GM12875 (cell line): ENCODE results near the gene FMO4.

Experiments
- H3K4me3 ChIP-seq: one replicate; pipeline ENCODE4 v1.5.1; 2011; ENCODE audit warnings: low read depth, low read length, control low read depth
- TF ChIP-seq, protein P1 (sequence below): IDR thresholded peaks from 2 replicates; pipeline ENCODE4 v1.5.1; 2011; ENCODE audit warnings: low read depth, mild to moderate bottlenecking, control low read depth, inconsistent platforms, low read length, moderate library complexity, borderline replicate concordance; ENCODE audit not compliant: insufficient read depth

FMO4 gene, protein sequence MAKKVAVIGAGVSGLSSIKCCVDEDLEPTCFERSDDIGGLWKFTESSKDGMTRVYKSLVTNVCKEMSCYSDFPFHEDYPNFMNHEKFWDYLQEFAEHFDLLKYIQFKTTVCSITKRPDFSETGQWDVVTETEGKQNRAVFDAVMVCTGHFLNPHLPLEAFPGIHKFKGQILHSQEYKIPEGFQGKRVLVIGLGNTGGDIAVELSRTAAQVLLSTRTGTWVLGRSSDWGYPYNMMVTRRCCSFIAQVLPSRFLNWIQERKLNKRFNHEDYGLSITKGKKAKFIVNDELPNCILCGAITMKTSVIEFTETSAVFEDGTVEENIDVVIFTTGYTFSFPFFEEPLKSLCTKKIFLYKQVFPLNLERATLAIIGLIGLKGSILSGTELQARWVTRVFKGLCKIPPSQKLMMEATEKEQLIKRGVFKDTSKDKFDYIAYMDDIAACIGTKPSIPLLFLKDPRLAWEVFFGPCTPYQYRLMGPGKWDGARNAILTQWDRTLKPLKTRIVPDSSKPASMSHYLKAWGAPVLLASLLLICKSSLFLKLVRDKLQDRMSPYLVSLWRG

DNA sequence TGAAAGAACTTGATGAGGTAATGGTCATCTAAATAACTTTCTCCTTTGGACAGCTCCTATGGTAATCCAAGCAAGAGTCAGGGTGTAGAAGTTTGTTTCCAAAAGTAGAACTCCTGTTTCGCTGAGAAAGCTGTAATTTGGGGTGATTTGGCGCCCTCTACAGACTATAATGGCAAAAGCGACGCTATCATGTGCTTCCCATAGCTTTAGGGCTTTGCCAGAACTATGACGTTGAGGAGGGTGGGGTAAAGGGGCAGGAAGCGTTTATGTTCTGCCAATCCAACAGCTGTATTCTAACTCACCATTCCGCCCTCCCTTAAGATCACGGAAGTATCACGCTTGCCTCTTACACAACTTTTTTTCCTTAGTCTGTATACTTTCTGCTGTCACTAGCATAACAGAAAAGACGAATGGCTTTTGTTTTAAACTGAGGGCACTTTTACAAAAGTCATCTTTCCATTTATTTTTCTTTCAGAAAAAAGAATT lies at the start of gene FMO4:
Gene FMO4 (plus strand): TSS at position 349 of the 486 bp plus-strand sequence. CDS start 5,643 bp downstream, outside the sequence.
- TF ChIP-seq, protein P1, sequence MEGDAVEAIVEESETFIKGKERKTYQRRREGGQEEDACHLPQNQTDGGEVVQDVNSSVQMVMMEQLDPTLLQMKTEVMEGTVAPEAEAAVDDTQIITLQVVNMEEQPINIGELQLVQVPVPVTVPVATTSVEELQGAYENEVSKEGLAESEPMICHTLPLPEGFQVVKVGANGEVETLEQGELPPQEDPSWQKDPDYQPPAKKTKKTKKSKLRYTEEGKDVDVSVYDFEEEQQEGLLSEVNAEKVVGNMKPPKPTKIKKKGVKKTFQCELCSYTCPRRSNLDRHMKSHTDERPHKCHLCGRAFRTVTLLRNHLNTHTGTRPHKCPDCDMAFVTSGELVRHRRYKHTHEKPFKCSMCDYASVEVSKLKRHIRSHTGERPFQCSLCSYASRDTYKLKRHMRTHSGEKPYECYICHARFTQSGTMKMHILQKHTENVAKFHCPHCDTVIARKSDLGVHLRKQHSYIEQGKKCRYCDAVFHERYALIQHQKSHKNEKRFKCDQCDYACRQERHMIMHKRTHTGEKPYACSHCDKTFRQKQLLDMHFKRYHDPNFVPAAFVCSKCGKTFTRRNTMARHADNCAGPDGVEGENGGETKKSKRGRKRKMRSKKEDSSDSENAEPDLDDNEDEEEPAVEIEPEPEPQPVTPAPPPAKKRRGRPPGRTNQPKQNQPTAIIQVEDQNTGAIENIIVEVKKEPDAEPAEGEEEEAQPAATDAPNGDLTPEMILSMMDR = peak; percentile 60; the same call in 1 of the 2 replicates
- H3K4me3 ChIP-seq = peak within 1 kb of the TSS; percentile 12

DNA sequence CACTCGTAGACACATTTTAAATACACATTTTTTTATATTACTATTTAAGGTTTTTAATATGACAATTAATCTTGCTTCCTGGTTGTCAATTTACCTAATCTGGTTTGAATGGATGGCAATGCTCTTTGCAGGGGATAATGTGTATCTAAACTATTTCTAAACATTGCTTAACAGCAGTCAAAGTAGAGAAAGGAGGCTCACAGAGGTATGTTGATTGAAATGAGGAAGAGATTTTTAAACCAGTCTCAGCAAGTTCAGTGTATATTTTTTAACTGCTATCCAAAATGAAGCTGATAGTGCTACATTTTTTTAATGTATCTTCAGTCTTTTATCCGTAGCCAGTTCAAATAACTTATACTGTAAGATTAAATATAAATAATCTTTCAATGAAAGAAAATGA lies 48.3 kb upstream of the FMO4 start:
- TF ChIP-seq, protein P1 = no peak
- H3K4me3 ChIP-seq = no peak overlapping the region

DNA sequence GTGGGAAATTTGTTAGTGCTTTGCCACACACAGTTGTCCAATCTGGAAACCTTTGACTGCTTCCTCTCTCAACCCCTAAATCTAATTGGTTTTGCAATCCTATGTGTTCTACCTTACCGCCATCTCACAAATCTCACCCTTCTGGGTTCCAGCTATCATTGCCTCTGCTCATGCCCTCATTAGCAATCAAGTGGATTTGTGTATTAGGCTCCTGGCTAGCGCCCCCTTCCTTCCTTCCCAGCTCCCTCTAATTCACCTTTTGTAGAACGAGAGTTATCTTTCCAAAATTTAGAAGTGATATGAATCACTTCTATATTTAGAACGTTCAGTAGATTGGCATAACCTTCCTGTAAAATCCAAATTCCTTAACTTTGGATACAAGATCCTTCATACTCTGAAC lies 47.1 kb upstream of the FMO4 start:
- TF ChIP-seq, protein P1 = no peak
- no peak overlapping the region for H3K4me3 ChIP-seq

DNA sequence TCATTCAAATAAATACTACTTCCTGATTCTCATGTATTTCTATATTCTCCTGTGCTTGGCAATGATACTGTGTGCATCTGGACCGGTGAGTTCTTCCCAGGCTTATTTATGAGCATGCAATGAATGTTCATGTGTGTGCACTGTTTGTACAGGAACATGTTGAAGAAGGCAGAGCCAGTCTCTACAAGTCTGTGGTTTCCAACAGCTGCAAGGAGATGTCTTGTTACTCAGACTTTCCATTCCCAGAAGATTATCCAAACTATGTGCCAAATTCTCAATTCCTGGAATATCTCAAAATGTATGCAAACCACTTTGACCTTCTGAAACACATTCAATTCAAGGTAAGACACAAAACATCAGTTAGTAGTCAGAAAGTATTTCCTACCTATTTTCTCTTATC lies 46.6 kb upstream of the FMO4 start:
- TF ChIP-seq, protein P1 = no peak
- no peak overlapping the region for H3K4me3 ChIP-seq

DNA sequence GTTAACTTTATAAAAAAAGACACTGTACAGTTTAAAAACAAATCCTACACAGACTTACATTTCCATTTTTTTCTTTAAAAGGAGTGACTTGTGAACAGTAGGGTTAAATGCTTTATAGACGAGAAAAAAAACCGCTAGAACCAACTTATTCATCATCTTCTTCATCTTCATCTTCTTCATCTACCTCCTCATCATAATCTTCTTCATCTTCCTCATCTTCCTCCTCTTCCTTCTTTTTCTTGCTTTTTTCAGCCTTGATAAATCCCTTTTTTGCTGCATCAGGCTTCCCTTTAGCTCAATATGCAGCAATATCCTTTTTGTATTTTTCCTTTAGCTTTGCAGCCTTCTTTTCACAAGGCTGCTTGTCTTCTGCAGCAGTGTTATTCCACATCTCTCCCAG lies 43.2 kb upstream of the FMO4 start:
- TF ChIP-seq, protein P1 = no peak
- H3K4me3 ChIP-seq = no peak overlapping the region

DNA sequence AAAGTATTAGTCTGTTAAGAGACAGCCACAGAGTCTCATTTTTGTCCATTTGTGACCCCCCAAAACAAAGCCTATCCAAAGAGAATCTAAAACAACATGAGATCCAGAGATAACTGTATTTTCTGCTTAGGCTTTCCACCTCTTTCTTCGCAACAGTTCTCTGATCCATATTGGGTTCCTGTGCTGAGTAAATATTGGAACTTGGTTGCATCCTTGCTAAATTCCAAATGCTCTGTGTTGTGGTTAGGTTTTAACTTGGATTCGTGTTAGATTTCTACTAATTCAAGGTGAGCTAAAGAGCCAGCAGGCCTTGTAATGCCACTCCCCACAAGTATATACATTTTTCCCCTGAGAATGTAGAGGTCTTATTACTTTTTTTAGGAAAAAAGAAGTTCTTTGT lies 36.4 kb upstream of the FMO4 start:
- TF ChIP-seq, protein P1 = no peak
- H3K4me3 ChIP-seq = no peak overlapping the region

DNA sequence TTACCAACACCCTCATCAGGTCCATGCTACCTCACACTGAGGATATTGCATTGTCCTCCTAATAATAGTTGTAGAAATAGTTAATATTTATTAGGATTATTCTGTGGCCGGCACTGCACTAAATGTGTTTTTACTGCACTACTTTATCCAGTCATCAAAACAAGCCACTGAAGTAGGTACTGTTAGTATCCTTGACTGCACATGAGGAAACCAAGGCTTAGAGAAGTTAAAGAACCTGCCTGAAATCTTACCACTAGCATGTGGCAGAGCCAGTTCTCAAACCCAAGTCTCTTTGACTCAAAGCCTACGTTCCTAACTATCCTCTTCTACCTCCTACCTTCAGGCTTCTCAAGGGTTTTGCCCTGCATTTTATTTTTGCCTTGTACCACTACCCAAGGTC lies 34.7 kb upstream of the FMO4 start:
- TF ChIP-seq, protein P1 = no peak
- no peak overlapping the region for H3K4me3 ChIP-seq
